Stimulated activated CD4-positive, alpha-beta T cell treated with anti-CD3 and anti-CD28 coated beads, Interleukin-2, amount 100 ng/mL, for 24 hours (primary cell): ENCODE results near the gene ACOT7.

Source experiments
- DNase-seq, 2 donors: peaks; one replicate each; pipeline ENCODE4 v3.0.0-alpha.2; 2020

Gene ACOT7

DNA sequence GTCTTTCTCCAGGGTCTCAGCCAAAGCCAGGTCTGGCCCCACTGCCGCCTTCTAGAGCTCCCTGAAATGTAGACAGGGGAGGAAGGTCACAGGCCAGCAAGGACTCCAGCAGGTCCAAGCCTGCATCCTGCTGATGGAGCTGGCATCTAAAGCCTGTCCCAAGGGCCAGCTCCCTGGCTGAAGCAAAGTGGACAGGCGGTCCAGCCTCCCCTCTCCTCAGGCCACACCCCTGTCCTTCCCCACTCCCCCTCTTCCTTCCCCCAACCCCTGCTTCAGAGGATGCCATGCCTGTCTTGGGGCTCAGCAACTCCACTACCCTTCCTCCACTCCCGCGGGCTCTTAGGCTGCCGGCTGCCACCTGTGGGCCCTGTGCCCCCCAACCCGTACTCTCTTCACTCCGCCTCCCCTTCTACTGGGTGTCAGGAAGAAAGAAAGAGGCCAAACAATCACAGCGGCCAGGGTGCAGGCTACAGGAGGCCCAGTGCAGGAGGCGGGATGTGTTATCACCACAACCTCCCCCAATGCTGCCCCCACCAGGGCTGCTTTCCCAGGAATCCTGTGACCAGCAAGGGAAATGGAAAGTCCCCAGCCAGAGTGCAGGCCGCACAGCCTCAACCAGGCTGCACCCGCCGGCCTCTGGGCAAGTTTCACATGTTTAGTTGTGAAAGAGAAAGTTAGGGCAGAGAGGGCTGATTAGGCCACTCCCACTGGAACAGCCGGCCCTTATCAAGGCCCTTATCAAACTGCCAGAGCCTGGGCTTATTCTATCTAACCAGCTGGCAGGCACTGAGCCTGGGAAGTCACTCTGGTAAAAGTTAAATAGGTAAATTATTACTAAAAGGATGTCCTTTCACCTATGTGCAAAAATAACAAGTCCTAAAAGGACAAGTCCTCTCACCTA, 34.1 kb downstream of the ACOT7 start:
- DNase-seq, result peak; percentile 39 to 60

DNA sequence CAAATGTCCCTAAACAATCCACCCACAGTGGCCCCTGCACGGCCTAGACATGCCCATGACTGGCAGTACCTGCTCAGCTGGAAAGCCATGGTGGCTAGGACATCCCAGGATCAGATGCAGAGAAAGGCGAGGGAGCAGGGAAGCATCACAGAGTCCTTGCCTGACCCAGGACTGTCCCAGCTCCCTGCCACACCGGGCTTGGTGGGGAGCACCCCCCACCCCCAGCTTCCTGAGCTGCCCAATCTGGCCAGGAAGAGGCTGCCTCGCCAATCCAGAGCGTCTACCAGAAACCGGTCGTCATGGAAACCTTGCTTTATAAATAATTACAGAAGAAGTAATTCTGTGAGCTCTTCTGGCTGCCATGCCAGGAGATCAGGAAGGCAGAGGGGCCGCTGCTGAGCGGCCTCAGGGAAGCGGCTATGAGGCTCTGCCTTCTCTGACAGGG, 34.8 kb downstream of the ACOT7 start:
- peak in 1 of 2 donors; percentile 40 for DNase-seq

DNA sequence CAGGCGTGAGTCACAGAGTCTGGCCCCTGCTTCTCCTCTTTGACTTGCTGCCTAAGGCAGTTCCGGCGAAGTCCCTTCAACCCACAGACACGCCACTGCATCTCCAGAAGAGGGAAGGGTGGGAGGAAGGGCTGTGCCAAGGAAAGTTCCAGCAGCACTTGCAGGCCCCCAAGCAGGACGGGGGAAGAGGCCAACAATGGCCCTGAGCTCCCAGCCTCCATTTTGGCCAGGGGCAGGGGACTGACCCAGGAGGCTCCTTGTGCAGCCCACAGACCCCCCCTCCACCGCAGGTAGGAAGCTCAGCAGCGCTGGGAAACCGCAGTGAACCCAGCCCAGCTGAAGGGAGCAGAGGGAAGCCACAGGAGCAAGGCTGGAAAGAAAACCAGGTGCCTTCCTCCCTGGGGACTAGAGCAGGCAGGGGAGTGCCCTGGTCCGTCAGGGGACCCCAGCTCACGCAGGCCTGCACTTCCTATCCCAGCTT, 35.4 kb downstream of the ACOT7 start:
- no peak for DNase-seq

DNA sequence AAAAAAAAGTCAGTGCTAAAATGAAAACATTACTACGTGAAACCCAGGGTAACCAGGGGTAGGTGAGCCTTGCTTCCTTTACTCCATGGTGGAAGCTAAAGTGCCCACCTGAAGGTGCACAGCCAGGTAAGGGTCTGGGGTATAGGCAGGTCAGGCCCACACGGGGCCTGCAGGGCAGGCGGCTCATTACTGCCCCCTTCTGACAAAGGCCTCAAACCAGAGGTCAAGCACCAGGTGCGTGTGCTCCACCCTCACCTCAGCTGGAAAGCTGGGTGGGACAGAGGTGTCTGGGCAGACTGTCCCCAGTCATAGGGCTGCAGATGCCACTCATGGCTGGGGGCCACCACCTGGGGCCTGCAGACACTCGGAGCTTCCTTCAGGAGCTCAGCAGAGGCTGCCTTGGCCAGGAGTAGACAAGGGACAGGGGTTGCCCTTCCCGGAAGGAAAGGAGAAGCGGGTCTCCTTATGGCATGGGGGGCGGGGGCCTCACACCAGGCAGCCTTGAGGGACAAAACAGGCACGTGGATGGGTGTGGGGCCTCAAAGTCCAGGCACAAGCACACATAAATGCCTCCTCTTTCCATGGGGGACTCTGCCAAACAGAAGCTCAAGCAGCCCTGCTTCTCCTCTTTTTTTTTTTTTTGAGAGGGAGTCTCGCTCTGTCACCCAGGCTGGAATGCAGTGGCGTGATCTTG, 36.2 kb downstream of the ACOT7 start:
- no peak for DNase-seq

DNA sequence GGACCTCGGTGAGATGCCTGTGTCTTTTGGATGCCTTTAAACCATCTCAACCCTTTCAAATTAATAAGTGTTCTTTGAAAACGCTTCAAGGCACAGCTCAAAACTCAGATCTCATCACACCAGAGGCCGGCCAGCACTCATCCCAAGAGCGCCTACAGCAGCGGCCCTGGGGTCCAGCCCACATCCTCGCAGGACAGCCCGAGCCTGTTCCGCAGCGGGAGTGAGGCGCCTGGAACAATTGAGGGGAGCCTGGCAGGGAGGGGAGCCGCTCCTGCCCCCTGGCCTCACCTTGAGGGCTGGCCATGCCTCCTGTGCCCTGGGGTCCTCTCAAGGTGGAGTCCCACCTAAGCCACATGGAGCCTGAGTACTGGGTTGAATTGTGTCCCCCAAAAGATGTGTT, 37.9 kb downstream of the ACOT7 start:
- no peak for DNase-seq

DNA sequence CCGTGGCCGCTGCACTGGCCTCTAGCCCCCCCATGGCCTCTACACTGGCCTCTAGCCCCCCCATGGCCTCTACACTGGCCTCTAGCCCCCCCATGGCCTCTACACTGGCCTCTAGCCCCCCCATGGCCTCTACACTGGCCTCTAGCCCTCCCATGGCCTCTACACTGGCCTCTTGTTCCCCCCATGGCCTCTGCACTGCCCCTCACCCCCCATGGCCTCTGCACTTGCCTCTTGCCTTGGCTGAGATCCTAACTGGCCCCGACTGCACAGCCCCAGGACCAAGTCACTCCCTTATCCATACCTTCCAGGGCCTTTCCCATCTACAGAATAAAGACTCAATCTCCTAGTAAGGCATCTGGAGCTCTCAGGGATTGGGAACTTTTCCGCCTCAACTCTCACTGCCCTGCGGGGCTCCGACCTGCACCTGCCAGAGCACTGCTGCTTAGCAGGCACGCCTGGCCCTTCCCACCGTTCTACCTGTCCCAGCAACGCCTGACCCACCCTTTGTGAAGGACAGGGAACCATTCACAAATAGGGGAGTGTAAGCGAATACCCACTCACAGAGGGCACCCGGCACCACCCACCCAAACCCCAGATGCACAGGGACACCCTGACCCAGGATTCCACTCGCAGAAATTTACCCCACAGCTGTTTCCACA, 38.8 kb downstream of the ACOT7 start:
- DNase-seq, result no peak

DNA sequence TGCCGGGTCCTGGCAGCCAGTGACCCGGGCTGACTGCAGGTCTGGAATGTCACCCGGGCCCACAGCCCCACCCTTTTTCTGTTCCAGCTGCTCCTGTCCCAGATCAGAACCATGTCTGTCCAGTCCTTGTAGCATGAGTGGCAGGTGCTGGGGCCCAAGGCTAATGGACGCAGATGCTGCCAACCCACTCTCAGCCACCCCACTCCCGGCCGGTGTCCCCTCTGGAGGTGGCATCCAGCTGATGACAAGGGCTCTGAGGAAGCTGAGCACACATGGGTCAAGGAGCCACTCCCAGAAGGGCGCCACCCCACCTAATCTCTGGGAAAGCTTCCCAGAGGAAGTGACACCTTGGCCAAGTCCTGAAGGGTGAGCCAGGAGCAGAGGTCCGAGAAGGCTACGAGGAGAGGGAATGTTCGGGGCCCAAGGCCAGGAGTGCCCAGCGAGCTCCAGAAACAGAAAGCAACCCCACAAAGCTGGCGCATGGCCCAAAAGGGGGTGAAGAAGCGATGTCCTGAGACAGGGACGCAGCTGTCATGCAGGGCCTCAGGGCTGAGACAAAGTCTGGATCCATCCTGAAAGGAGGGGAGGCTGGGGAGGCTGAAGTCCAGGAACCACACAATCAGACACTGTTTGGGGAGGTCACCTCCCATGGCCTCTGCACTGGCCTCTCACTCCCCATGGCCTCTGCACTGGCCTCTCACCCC, 39.5 kb downstream of the ACOT7 start:
- DNase-seq, result no peak

DNA sequence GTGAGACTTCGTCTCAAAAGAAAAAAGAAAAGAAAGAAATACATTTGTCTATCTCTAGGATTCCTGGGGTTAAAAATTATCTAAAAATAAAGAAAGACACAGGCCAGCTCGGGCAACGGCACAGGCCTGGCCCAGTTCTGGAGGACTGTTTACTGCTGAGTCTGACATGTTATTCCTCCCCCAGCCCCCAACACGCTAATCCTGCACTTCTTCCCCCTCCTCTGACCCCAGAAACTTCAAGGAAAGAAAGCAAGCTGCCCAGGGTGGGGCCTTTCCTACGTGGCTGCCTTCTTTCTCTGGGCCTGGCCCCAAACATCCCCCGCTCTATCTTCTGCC, 40.0 kb downstream of the ACOT7 start:
- DNase-seq, result no peak

DNA sequence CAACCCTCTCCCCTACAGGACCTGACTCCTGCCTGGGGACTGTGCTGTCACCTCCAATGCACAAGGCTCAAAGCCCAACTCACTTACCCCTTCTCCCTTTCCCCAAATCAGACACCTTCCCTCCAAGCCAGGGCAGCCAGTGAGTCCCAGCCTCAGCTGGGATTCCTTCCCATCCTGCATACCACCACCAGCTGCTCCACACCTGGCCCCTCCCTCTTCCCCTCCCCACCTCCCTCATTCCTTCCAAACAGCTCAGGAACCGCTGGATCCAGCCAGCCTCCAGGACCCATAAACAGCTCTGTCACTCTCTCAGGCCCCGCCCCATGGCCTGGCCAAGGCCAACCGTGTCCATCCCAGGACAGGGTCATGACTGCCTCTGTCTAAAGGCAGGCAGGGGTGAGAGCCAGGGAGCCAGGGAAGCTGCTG, 41.4 kb downstream of the ACOT7 start:
- no peak for DNase-seq

DNA sequence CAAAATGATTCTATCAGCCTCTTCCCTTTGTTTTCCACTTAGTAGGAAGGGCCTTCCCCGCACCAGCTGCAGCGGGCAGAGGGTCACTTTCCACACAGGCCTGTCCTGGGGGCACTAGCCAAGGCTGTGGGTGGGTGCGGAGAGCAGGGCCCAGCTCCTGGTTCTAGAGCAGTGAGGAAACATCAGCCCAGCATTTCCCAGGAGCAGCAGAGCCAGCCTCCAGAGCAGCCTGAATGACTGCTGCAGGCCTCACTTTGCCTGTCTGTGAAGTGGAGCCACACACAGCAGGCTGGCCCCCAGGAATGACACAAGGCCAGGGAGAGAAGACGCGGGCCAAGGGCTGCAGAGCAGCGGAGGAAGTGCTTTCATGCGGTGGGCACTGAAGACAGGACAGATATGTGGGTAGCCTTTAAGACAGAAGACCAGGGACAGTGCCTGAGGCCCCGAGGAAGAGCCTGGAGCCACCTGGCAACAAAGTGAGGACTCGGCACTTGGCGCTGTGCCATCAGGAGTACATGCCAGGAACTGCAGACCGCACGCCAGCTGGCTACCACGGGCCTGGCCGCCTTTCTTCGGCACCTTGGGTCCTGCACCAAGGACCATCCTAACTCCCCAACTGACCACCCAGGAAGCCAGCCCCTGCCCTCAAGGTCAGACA, 42.0 kb downstream of the ACOT7 start:
- DNase-seq, result no peak

DNA sequence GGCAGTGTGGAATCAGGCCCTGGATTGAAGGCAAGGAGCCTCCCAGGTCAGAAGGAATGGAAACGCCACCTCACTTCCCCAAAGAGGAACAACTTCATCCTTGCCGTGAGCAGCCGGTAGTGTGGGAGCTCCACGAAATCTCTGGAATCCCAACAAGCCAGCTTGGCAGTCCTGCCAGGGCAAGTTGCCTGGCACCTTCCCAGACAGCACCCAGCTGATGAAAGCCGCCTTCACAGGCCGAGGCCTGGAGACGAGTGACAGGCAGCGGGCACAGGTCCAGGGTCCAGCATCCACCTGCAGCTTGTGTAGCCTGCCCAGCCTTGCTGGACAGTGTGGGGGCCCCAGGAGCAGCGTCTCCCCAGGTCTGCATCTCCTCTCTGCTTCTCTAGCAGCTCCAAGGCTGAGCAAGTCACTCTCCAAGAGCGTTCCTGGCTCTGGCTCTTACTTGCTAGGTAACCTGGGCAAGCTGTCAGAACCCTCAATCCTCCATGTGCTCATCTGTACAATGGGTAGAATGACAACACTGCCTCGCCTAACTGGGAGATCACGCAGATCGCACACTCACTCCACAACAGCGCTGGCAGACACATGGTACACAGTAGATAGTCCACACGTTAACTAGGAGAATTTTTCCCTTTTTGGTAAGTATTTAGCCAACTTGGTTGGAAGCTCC, 43.0 kb downstream of the ACOT7 start:
- no peak for DNase-seq

DNA sequence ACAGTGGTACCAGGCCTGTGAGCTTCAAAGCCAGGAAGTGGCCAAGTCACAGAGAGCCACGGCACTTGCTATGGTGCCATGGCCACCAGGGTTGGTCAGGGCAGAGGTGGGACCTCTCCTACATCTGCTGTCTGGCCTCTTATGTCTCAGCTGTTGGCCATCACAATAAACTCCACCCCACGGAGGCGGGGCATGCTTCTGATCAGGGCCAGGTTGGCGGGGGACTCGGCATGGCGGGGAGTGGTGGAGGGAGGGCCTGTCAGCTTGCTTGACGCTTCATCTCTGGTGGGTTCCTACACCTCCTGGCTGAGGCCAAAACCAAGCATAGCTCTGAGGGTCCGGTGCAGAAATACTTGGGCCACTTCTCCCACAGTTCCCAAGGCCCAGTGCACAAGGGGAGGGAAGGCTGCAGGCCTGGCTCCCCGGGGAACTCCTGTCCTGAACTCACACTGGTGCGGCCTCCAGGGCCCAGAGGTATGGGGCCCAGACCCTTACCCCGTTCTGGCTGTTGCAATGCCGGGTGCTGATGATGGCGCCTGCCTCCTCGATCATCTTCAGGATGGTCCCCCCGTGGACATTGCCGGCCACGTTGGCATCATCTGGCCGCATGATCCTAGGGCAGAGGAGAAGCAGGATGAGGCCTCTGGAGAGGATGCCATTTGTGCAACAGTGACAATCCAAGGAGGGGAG, 44.2 kb downstream of the ACOT7 start:
- no peak for DNase-seq

DNA sequence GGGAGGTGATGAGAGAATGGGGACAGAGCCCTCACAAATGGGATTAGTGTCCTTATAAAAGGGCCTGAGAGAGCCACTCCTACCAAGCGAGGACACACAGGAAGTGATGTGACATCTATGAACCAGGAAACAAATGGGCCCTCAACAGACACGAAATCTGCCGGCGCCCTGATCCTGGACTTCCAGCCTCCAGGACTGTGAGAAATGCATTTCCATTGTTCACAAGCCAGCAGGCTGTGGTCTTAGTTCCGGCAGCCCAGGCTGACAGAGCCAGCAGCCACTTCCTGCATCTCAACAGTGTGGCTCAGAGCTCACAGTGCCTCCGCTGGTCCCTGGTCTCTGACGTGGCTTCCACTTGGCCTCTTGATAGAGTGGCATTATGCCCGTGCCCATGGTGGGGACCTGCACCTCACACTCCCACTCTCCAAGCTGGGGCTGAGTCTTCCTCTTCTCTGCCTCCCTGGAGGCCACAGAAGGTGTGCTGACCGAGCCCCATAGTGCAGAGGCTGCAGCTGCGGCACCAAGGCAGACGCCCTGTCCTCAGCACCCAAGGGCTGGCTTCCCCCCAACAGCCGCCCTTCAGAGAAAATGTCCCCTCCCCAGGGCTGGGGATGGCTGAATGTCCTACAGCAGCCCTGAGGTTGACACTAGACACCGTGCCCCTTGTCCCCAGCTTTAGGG, 44.9 kb downstream of the ACOT7 start:
- peak; percentile 30 to 45 for DNase-seq

DNA sequence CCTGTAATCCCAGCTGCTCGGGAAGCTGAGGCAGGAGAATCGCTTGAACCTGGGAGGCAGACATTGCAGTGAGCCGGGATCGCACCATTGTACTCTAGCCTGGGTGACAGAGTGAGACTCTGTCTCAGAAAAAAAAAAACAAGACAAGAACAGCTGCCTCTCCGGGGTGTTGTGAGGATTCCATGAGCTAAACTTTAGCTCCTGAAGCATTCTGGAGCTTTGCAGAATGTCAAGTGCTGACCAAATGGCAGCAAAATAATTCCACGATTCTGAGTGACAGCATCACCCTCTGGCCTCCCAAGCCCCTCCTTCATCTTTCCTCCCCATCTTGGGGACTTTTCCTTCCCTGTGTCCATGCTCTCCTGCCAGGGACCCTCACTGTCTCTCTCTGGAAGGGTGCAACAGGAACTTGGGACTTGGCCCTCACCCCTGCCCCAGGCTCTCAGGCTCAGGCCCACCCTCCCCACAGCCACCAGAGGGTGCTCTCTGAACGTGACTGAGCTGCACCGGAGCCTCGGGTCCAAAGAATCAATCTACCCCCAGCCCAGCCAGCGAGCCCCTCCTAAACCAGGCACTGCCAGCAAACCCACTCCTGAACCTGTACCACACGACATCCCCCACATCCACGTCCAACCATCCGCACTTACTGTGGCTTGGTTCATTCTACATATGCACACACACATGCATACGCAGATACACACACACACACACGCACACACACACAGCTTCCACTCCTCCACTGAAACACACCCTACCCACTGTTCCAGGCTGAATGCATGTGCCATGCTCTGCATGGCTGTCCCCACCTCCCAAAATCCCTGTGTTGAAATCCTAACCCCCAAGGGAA, 45.7 kb downstream of the ACOT7 start:
- DNase-seq, result peak; percentile 70

DNA sequence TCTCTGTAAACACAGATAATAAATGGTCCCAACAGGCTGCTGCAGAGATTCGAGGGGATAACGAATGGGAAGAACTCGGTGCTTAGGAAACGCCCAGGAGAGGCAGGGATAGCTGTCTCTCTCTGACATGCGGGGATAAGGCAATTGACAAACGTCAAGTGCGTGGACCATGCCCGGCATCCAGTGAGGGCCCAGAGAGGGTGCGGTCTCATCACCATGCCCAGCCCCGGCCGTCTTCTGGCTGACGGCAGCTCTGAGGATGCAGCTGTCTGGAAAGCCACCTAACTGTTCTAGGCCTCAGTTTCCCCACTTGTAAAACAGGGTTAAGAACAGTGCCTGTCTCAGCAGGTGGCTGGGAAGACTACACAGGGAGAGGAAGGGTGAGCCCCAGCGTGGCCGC, 48.1 kb downstream of the ACOT7 start:
- DNase-seq, result no peak

DNA sequence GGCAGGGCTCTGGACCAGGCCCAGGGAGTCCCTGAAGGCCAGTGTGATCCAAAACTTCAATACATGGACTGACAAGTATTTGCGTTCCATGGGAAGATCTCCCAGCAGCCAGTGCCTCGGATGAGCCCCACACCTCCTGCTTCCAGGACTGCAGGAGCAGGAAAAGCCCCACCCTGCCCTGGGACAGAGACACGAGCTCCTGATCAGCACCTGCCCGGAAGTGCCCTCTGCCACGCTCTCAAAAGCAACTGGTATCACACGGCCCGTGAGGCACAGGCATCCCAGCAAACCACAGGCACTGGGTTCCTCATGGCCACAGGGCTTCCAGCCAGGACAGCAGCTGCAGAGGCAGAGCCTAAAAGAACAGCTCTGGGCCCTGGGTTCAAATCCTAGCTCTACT, 48.6 kb downstream of the ACOT7 start:
- no peak for DNase-seq

DNA sequence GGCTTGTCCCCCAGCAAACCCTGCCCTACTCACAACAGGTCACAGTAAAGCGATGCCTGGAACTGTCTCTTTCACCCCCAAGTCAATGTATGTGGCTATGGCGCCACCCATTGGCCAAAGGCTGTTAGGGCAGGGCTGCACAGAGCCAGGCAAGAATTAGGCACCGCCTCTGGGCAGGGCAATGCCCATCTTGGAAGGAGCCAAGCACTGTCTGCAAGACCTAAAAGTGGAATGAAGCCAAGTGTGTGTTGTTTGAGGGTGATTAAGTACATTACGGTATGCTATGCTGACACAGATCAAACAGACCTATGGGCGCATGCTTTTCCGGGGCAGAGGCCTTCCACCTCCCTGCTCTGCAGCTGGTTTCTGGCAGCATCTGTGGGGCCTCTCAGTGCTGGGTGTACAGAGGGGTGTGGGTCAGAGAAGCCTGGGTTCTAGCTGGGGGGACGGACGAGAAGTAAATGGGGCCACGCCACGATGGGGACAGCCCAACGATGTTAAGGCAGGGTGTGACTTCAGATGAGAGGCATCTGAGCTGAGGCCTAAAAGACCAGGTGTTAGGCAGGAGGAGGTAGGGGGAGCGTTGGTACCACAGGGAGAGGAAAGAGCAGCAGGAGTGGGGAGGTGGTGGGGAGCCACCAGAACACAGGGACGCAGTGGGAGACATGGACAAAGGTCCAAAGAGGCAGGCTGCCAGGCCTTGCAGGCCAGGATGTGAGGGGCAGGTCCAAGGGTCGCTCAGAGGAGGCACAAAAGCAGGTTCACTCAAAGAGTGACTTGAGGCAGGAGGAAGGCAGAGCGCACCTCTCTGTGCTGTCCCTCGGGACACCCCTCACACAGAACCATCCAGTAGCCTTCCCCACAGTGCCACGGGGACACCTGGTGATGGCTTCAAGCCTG, 49.8 kb downstream of the ACOT7 start:
- peak; percentile 61 to 69 for DNase-seq

DNA sequence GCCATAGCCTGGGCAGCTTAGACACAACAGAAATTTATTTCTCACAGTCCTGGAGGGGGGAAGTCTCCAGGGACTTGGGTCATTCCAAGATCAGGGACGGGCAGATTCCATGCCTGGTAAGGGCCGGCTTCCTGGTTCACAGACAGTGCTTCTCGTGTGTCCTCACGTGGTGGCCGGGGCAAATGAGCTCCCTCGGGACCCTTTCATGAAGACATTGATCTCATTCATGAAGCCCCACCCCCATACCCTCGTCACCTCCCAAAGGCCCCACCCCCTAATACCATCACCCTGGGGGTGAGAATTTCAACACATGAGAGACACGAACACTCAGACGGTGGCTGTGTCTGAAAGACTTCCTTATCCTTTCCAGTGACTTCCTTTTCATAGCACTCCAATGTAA, 51.5 kb downstream of the ACOT7 start:
- no peak for DNase-seq

DNA sequence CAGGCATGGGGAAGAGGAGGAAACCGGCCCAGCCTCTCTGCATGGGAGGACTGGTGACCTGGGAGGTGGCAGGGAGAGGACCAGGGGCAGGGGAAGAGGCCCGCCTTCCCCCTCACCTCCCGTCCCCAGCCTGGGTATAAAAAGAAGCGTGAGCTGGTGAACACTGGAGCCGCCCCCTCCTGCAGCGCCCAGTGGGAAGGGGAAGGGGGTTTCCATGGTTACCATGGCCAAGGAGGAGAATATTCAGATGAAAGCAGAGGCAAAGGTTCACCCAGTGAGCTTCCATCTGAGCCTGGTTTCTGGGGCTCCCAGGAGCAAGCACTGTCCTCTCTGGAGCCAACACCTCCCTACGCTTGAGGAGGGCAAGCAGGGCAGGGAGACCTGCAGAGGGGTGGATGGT, 54.9 kb downstream of the ACOT7 start:
- no peak for DNase-seq
